ENCODE results near the gene PALB2. TPM values are rescaled to one million over a fixed set of nuclear protein-coding genes. Genes with fewer than 3 reads are reported as not detected.
"Not testable (repeated sequence)": the region's sequence is repeated elsewhere in the genome, so short reads cannot be mapped to it uniquely, and the experiment has no call there.

PALB2 gene
- total and polyA plus RNA-seq, 3 donors from 2014 or later: 14.4 to 26.8 (median 24.6) TPM

GRCh38 chr16:23590181-23590580 is 50.9 kb downstream of the PALB2 start:
- no peak for TF ChIP-seq CTCF (IDR thresholded peaks at IDR 0.05)
- no peak overlapping the region for H3K27ac ChIP-seq
- no peak for DNase-seq
- no peak overlapping the region for H3K4me3 ChIP-seq
- 69 to 95% methylated on average over 3 of the region's 3 CpGs for WGBS, 2 donors
- H3K9me3 ChIP-seq: no peaks in the 10 kb centered on the region
- peaks cover 9% of the 10 kb centered on the region for H3K4me1 ChIP-seq
- intact Hi-C loops (cut with DNase I; ENCODE audit: low total_unique reads): no loop called here
- no peaks in the 10 kb centered on the region for H3K36me3 ChIP-seq (ENCODE audit: low read depth, missing control alignments)
- no peaks in the 10 kb centered on the region for H3K27me3 ChIP-seq

- intact Hi-C loops (cut with DNase I; ENCODE audit: low total_unique reads): no loop called here
- Histone ChIP-seq H3K27ac (no peak overlapping the region), H3K9me3 (no peaks in the 10 kb centered on the region), H3K27me3 (no peaks in the 10 kb centered on the region), H3K36me3 (ENCODE audit: low read depth, missing control alignments) (no peaks in the 10 kb centered on the region), H3K4me3 (no peak overlapping the region), H3K4me1 (no peaks in the 10 kb centered on the region)
- 78 to 87% methylated on average over 5 of the region's 5 CpGs for WGBS, 2 donors
- DNase-seq: no peak
- TF ChIP-seq CTCF (IDR thresholded peaks at IDR 0.05): no peak
- TF ChIP-seq POLR2A (IDR thresholded peaks at IDR 0.05): no peak
Observed at GRCh38 chr16:23587726-23588125, 53.4 kb downstream of the PALB2 start.

- Histone ChIP-seq H3K27ac (no peak overlapping the region), H3K4me3 (no peak overlapping the region), H3K4me1 (no peaks in the 10 kb centered on the region), H3K36me3 (ENCODE audit: low read depth, missing control alignments) (no peaks in the 10 kb centered on the region), H3K27me3 (no peaks in the 10 kb centered on the region), H3K9me3 (no peaks in the 10 kb centered on the region)
- no peak for TF ChIP-seq CTCF (IDR thresholded peaks at IDR 0.05)
- TF ChIP-seq POLR2A (IDR thresholded peaks at IDR 0.05): no peak
- intact Hi-C loops (cut with DNase I; ENCODE audit: low total_unique reads): no loop called here
- WGBS, 2 donors: 83 to 93% methylated on average over 13 to 14 of the region's 14 CpGs
- DNase-seq: no peak
Observed at GRCh38 chr16:23584186-23585076, 56.7 kb downstream of the PALB2 start.

- H3K4me3 ChIP-seq; intact Hi-C loops (cut with DNase I; ENCODE audit: low total_unique reads); H3K9me3 ChIP-seq; DNase-seq; H3K27me3 ChIP-seq; H3K4me1 ChIP-seq; H3K36me3 ChIP-seq (ENCODE audit: low read depth, missing control alignments); H3K27ac ChIP-seq: not testable (repeated sequence)
- 94% methylated on average over 26 of the region's 30 CpGs; no CpG with 5 or more reads in 1 of the 2 donors for WGBS, 2 donors
Observed at GRCh38 chr16:23583271-23583670, 57.8 kb downstream of the PALB2 start.

GRCh38 chr16:23581764-23582163 is 59.3 kb downstream of the PALB2 start:
- Histone ChIP-seq H3K27ac (no peak overlapping the region), H3K27me3 (no peaks in the 10 kb centered on the region), H3K9me3 (no peaks in the 10 kb centered on the region), H3K4me3 (no peak overlapping the region), H3K4me1 (peaks cover 12% of the 10 kb centered on the region), H3K36me3 (ENCODE audit: low read depth, missing control alignments) (no peaks in the 10 kb centered on the region)
- no peak for DNase-seq
- intact Hi-C loops (cut with DNase I; ENCODE audit: low total_unique reads): no loop called here
- TF ChIP-seq CTCF (IDR thresholded peaks at IDR 0.05): no peak
- TF ChIP-seq POLR2A (IDR thresholded peaks at IDR 0.05): no peak

Measured in testis (tissue), 3 donors.